ENCODE results near the gene CLPSL2.

DNA sequence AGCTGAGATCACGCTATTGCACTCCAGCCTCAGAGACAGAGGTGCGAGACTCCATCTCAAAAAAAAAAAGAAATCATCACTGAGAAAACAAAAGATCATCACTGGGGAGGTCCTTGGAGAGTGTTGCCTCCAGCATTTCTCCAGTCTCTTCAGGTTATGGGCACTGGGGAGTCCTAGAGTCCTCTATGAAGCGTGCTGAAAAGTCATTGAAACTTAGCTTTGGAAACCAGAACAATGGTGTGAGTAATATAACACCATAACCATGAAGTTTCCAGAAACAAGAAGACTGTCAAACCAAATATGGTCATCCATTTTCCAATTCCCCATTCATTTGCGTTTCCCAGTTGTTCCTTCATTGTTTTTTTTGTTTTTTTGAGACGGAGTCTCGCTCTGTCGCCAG, 25.8 kb upstream of the CLPSL2 start:
- TF ChIP-seq POLR2A (IDR thresholded peaks at IDR 0.05) (no peak), POLR2AphosphoS5 (IDR thresholded peaks at IDR 0.05) (no peak), EP300 (IDR thresholded peaks at IDR 0.05) (no peak)
- TF ChIP-seq, protein P1, sequence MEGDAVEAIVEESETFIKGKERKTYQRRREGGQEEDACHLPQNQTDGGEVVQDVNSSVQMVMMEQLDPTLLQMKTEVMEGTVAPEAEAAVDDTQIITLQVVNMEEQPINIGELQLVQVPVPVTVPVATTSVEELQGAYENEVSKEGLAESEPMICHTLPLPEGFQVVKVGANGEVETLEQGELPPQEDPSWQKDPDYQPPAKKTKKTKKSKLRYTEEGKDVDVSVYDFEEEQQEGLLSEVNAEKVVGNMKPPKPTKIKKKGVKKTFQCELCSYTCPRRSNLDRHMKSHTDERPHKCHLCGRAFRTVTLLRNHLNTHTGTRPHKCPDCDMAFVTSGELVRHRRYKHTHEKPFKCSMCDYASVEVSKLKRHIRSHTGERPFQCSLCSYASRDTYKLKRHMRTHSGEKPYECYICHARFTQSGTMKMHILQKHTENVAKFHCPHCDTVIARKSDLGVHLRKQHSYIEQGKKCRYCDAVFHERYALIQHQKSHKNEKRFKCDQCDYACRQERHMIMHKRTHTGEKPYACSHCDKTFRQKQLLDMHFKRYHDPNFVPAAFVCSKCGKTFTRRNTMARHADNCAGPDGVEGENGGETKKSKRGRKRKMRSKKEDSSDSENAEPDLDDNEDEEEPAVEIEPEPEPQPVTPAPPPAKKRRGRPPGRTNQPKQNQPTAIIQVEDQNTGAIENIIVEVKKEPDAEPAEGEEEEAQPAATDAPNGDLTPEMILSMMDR (IDR thresholded peaks at IDR 0.05) = no peak

Data from stomach (tissue), 4 donors.